ENCODE data around the gene PPP3CB. TPM values are rescaled to one million over a fixed set of nuclear protein-coding genes. Genes with fewer than 3 reads are reported as not detected.

PPP3CB gene
- total and polyA plus RNA-seq, 12 donors: 34.4 to 78.6 (median 64.1) TPM

DNA sequence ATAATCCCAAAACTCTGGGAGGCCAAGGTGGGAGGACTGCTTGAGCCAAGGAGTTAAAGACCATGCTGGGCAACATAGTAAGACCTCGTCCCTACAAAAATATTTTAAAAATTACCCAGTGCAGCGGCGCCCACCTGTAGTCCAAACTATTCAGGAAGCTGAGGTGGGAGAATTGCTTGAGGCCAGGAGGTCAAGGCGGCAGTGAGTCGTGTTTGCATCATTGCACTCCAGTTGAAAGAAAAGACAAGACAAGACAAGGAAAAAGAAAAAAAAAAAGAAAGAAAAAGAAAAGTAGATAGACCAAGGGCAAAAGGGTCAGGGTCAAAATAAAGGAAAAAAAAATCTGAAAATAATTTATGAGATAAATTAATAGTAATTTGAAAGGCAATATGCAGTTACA is 87.8 kb downstream of the PPP3CB start:
- ATAC-seq: no peak

DNA sequence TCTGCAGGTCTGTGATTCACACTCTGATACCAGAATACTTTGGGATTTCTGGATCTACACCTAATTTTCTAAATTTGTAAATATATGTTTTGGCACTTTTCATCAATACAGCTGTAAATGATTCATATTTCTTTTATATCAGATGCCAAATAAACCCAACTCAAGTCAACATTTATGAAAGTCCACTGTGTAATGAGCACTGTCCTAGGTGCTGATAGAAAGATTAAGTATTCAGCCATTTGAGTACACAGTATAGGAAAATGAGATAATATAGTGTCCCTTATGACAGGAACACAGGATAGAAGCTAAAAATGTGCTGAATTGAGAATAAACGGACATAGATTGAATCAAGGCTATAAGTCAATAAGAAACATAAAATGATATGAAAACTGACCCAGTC is 88.3 kb downstream of the PPP3CB start:
- H3K27me3 ChIP-seq: no peaks in the 10 kb centered on the region
- no peak overlapping the region for H3K27ac ChIP-seq
- DNase-seq (no peak), ATAC-seq (no peak)
- TF ChIP-seq, protein P1, sequence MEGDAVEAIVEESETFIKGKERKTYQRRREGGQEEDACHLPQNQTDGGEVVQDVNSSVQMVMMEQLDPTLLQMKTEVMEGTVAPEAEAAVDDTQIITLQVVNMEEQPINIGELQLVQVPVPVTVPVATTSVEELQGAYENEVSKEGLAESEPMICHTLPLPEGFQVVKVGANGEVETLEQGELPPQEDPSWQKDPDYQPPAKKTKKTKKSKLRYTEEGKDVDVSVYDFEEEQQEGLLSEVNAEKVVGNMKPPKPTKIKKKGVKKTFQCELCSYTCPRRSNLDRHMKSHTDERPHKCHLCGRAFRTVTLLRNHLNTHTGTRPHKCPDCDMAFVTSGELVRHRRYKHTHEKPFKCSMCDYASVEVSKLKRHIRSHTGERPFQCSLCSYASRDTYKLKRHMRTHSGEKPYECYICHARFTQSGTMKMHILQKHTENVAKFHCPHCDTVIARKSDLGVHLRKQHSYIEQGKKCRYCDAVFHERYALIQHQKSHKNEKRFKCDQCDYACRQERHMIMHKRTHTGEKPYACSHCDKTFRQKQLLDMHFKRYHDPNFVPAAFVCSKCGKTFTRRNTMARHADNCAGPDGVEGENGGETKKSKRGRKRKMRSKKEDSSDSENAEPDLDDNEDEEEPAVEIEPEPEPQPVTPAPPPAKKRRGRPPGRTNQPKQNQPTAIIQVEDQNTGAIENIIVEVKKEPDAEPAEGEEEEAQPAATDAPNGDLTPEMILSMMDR (IDR thresholded peaks at IDR 0.05): no peak
- H3K36me3 ChIP-seq: peaks cover 0 to 17% (median 0%) of the 10 kb centered on the region in 9 donors
- intact Hi-C loops (cut with DNase I): no loop called here
- WGBS, 2 donors: 86 to 93% methylated on average over 1 of the region's 1 CpG
- no peaks in the 10 kb centered on the region for H3K9me3 ChIP-seq
- no peak overlapping the region for H3K4me3 ChIP-seq
- peaks cover 0 to 45% (median 32%) of the 10 kb centered on the region in 9 donors for H3K4me1 ChIP-seq

More for the DNA sequence above, 87.8 kb downstream of the PPP3CB start:
- WGBS, 2 donors: 90 to 95% methylated on average over 5 of the region's 5 CpGs
- intact Hi-C loops (cut with DNase I): no loop called here
- H3K4me1 ChIP-seq: peaks cover 0 to 50% (median 37%) of the 10 kb centered on the region in 9 donors
- DNase-seq: no peak
- H3K4me3 ChIP-seq: no peak overlapping the region
- peaks cover 0 to 17% (median 0%) of the 10 kb centered on the region in 9 donors for H3K36me3 ChIP-seq
- no peaks in the 10 kb centered on the region for H3K27me3 ChIP-seq
- no peaks in the 10 kb centered on the region for H3K9me3 ChIP-seq
- no peak overlapping the region for H3K27ac ChIP-seq
- TF ChIP-seq, protein P1 (IDR thresholded peaks at IDR 0.05): no peak

- Histone ChIP-seq H3K4me3 (no peak overlapping the region), H3K27me3 (no peaks in the 10 kb centered on the region), H3K4me1 (peaks cover 0 to 40% (median 25%) of the 10 kb centered on the region in 9 donors), H3K36me3 (peaks cover 0 to 17% (median 0%) of the 10 kb centered on the region in 9 donors), H3K27ac (no peak overlapping the region), H3K9me3 (no peaks in the 10 kb centered on the region)
- ATAC-seq (peak in 1 of 8 donors; percentile 45), DNase-seq (no peak)
- intact Hi-C loops (cut with DNase I): no loop called here
- 68 to 72% methylated on average over 5 of the region's 5 CpGs for WGBS, 2 donors
- TF ChIP-seq, protein P1 (IDR thresholded peaks at IDR 0.05): no peak
Measured at GRCh38 chr10:73406846-73407245, 89.0 kb downstream of the PPP3CB start.

GRCh38 chr10:73405556-73405955 is 90.3 kb downstream of the PPP3CB start:
- Histone ChIP-seq H3K4me3 (no peak overlapping the region), H3K27me3 (no peaks in the 10 kb centered on the region), H3K9me3 (no peaks in the 10 kb centered on the region), H3K4me1 (peaks cover 0 to 40% (median 20%) of the 10 kb centered on the region in 9 donors), H3K36me3 (peaks cover 0 to 19% (median 0%) of the 10 kb centered on the region in 9 donors), H3K27ac (no peak overlapping the region)
- WGBS, 2 donors: 80 to 83% methylated on average over 3 of the region's 3 CpGs
- intact Hi-C loops (cut with DNase I): no loop called here
- DNase-seq (no peak), ATAC-seq (no peak)
- TF ChIP-seq, protein P1 (IDR thresholded peaks at IDR 0.05): no peak

Data from heart right ventricle (tissue), 16 donors.